HEK293 (cell line): ENCODE measurements around the gene CELA2A.
A peak's percentile ranks its signal among the peaks of the same experiment; 100 is the strongest.

ENCODE experiments used
- GLIS1 ChIP-seq: fragments of 450-650 bp; formaldehyde crosslinking; IDR thresholded peaks from 2 replicates; pipeline ENCODE4 v1.5.1; 2016; ENCODE audit warnings: missing biosample characterization, missing genetic modification characterization
- GLIS2 ChIP-seq: fragments of 450-650 bp; formaldehyde crosslinking; IDR thresholded peaks from 2 replicates; pipeline ENCODE4 v1.5.1; 2016; ENCODE audit warnings: missing biosample characterization, missing genetic modification characterization
- KLF10 ChIP-seq: fragments of 450-650 bp; IDR thresholded peaks from 2 replicates; pipeline ENCODE4 v1.5.1; 2018; ENCODE audit warnings: missing biosample characterization, mild to moderate bottlenecking, missing genetic modification characterization
- KLF9 ChIP-seq: fragments of 450-650 bp; formaldehyde crosslinking; IDR thresholded peaks from 2 replicates; pipeline ENCODE4 v1.5.1; 2016; ENCODE audit warnings: missing biosample characterization, missing genetic modification characterization, low read depth
- MYNN ChIP-seq: fragments of 450-650 bp; formaldehyde crosslinking; IDR thresholded peaks from 2 replicates; pipeline ENCODE4 v1.5.1; 2016; ENCODE audit warnings: missing biosample characterization, missing genetic modification characterization, borderline replicate concordance
- PATZ1 ChIP-seq: fragments of 450-650 bp; formaldehyde crosslinking; IDR thresholded peaks from 2 replicates; pipeline ENCODE4 v1.5.1; 2016; ENCODE audit warnings: missing biosample characterization, missing genetic modification characterization
- ZBTB1 ChIP-seq: fragments of 450-650 bp; formaldehyde crosslinking; IDR thresholded peaks from 2 replicates; pipeline ENCODE4 v1.5.1; 2016; ENCODE audit warnings: missing biosample characterization, missing genetic modification characterization
- ZBTB20 ChIP-seq: fragments of 450-650 bp; formaldehyde crosslinking; IDR thresholded peaks from 2 replicates; pipeline ENCODE4 v1.5.1; 2016; ENCODE audit warnings: missing biosample characterization, missing genetic modification characterization
- ZFP37 ChIP-seq: fragments of 450-650 bp; formaldehyde crosslinking; IDR thresholded peaks from 2 replicates; pipeline ENCODE4 v1.5.1; 2016; ENCODE audit warnings: missing biosample characterization, missing genetic modification characterization
- ZNF292 ChIP-seq: fragments of 450-650 bp; formaldehyde crosslinking; IDR thresholded peaks from 2 replicates; pipeline ENCODE4 v1.5.1; 2016; ENCODE audit warnings: low read depth, missing biosample characterization, missing genetic modification characterization, borderline replicate concordance
- ZNF501 ChIP-seq: fragments of 450-650 bp; formaldehyde crosslinking; IDR thresholded peaks from 2 replicates; pipeline ENCODE4 v1.5.1; 2016; ENCODE audit warnings: missing biosample characterization, missing genetic modification characterization
- ZNF707 ChIP-seq: fragments of 450-650 bp; formaldehyde crosslinking; IDR thresholded peaks from 2 replicates; pipeline ENCODE4 v1.5.1; 2016; ENCODE audit warnings: missing biosample characterization, missing genetic modification characterization
- TF ChIP-seq, protein P1 (sequence below): fragments of 450-650 bp; formaldehyde crosslinking; IDR thresholded peaks from 2 replicates; pipeline ENCODE4 v1.5.1; 2016; ENCODE audit warnings: missing biosample characterization, missing genetic modification characterization
- TF ChIP-seq, protein P2 (sequence below): fragments of 450-650 bp; formaldehyde crosslinking; IDR thresholded peaks from 2 replicates; pipeline ENCODE4 v1.5.1; 2016; ENCODE audit warnings: missing biosample characterization, missing genetic modification characterization
- TF ChIP-seq, protein P3 (sequence below): fragments of 450-650 bp; formaldehyde crosslinking; IDR thresholded peaks from 2 replicates; pipeline ENCODE4 v1.5.1; 2016; ENCODE audit warnings: missing biosample characterization, missing genetic modification characterization
- TF ChIP-seq, protein P4 (sequence below): fragments of 450-650 bp; formaldehyde crosslinking; IDR thresholded peaks from 2 replicates; pipeline ENCODE4 v1.5.1; 2016; ENCODE audit warnings: missing biosample characterization, missing genetic modification characterization
- TF ChIP-seq, protein P5 (sequence below): fragments of 450-650 bp; formaldehyde crosslinking; IDR thresholded peaks from 2 replicates; pipeline ENCODE4 v1.5.1; 2016; ENCODE audit warnings: missing biosample characterization, missing genetic modification characterization

CELA2A gene

DNA sequence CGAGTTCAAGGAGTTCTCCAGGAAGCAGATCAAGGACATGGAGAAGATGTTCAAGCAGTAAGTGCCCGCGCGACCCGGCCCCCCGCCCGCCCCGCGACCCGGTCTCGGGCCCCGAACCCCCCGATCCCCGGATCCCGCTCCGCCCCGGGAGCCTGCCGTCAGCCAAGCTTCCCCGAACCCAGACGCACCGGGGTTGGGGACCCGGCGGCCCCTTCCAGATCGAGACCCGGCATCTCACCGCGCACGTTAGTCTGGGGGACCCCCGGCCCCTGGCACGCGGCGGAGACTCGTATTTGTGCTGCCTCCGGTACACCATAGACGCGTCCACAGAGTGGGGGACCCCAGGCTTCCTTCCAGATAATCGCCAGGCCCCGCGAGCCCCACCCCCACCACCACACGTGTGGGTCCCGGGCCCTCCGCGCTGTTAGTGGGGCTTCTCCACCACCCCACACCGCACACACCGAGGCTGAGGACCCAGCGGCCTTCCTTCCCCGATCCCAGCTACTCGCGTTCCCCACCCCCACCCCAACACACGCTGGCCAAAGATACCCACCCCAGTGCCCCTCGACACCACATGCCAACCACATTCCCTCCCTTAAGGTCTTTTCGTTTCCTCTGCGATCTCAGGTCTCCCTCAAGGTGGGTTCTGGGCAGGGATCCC lies 46.2 kb upstream of the CELA2A start (continued):
- TF ChIP-seq, protein P1, sequence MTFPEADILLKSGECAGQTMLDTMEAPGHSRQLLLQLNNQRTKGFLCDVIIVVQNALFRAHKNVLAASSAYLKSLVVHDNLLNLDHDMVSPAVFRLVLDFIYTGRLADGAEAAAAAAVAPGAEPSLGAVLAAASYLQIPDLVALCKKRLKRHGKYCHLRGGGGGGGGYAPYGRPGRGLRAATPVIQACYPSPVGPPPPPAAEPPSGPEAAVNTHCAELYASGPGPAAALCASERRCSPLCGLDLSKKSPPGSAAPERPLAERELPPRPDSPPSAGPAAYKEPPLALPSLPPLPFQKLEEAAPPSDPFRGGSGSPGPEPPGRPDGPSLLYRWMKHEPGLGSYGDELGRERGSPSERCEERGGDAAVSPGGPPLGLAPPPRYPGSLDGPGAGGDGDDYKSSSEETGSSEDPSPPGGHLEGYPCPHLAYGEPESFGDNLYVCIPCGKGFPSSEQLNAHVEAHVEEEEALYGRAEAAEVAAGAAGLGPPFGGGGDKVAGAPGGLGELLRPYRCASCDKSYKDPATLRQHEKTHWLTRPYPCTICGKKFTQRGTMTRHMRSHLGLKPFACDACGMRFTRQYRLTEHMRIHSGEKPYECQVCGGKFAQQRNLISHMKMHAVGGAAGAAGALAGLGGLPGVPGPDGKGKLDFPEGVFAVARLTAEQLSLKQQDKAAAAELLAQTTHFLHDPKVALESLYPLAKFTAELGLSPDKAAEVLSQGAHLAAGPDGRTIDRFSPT (tag by site-specific recombination) = peak; percentile 66
- TF ChIP-seq PATZ1 (tag by site-specific recombination) (peak; percentile 58; the same call in 1 of the 2 replicates), ZNF501 (no peak), ZBTB1 (tag by site-specific recombination) (no peak), ZBTB20 (tag by site-specific recombination) (peak; percentile 46; the same call in 1 of the 2 replicates), ZNF292 (tag by site-specific recombination) (no peak), MYNN (no peak), GLIS2 (tag by site-specific recombination) (peak; percentile 61; the same call in 1 of the 2 replicates), GLIS1 (tag by site-specific recombination) (peak; percentile 15; the same call in 1 of the 2 replicates), KLF9 (tag by site-specific recombination) (peak; percentile 34; the same call in 1 of the 2 replicates), ZNF707 (no peak), KLF10 (tag by site-specific recombination) (no peak), ZFP37 (tag by site-specific recombination) (no peak)
- TF ChIP-seq, protein P2, sequence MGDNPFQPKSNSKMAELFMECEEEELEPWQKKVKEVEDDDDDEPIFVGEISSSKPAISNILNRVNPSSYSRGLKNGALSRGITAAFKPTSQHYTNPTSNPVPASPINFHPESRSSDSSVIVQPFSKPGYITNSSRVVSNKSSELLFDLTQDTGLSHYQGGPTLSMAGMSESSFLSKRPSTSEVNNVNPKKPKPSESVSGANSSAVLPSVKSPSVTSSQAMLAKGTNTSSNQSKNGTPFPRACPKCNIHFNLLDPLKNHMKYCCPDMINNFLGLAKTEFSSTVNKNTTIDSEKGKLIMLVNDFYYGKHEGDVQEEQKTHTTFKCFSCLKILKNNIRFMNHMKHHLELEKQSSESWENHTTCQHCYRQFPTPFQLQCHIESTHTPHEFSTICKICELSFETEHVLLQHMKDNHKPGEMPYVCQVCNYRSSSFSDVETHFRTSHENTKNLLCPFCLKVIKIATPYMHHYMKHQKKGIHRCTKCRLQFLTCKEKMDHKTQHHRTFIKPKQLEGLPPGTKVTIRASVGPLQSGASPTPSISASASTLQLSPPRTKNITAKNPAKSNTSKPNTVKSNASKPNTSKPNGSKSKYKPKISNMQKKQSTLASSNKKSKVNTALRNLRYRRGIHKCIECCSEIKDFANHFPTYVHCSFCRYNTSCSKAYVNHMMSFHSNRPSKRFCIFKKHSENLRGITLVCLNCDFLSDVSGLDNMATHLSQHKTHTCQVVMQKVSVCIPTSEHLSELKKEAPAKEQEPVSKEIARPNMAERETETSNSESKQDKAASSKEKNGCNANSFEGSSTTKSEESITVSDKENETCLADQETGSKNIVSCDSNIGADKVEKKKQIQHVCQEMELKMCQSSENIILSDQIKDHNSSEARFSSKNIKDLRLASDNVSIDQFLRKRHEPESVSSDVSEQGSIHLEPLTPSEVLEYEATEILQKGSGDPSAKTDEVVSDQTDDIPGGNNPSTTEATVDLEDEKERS (tag by site-specific recombination) = no peak
- TF ChIP-seq, protein P3, sequence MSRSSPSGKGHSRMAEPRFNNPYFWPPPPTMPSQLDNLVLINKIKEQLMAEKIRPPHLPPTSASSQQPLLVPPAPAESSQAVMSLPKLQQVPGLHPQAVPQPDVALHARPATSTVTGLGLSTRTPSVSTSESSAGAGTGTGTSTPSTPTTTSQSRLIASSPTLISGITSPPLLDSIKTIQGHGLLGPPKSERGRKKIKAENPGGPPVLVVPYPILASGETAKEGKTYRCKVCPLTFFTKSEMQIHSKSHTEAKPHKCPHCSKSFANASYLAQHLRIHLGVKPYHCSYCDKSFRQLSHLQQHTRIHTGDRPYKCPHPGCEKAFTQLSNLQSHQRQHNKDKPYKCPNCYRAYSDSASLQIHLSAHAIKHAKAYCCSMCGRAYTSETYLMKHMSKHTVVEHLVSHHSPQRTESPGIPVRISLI (tag by site-specific recombination) = no peak
- TF ChIP-seq, protein P4, sequence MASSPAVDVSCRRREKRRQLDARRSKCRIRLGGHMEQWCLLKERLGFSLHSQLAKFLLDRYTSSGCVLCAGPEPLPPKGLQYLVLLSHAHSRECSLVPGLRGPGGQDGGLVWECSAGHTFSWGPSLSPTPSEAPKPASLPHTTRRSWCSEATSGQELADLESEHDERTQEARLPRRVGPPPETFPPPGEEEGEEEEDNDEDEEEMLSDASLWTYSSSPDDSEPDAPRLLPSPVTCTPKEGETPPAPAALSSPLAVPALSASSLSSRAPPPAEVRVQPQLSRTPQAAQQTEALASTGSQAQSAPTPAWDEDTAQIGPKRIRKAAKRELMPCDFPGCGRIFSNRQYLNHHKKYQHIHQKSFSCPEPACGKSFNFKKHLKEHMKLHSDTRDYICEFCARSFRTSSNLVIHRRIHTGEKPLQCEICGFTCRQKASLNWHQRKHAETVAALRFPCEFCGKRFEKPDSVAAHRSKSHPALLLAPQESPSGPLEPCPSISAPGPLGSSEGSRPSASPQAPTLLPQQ = 0 out of 2 replicates have a peak, but pooled peaks have one; percentile 51
- TF ChIP-seq, protein P5, sequence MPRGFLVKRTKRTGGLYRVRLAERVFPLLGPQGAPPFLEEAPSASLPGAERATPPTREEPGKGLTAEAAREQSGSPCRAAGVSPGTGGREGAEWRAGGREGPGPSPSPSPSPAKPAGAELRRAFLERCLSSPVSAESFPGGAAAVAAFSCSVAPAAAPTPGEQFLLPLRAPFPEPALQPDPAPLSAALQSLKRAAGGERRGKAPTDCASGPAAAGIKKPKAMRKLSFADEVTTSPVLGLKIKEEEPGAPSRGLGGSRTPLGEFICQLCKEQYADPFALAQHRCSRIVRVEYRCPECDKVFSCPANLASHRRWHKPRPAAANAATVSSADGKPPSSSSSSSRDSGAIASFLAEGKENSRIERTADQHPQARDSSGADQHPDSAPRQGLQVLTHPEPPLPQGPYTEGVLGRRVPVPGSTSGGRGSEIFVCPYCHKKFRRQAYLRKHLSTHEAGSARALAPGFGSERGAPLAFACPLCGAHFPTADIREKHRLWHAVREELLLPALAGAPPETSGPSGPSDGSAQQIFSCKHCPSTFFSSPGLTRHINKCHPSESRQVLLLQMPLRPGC (tag by site-specific recombination) = no peak
